UCSD-AML1 (cell line): ENCODE measurements around the gene IFNL1.
"Not testable (repeated sequence)": the region's sequence is repeated elsewhere in the genome, so short reads cannot be mapped to it uniquely, and the experiment has no call there.

ENCODE experiments used
- DNase-seq: peaks from one replicate; lab custom pipeline; 2025; ENCODE audit not compliant: unreplicated experiment; lab: John Stamatoyannopoulos, UW

IFNL1 gene

DNA sequence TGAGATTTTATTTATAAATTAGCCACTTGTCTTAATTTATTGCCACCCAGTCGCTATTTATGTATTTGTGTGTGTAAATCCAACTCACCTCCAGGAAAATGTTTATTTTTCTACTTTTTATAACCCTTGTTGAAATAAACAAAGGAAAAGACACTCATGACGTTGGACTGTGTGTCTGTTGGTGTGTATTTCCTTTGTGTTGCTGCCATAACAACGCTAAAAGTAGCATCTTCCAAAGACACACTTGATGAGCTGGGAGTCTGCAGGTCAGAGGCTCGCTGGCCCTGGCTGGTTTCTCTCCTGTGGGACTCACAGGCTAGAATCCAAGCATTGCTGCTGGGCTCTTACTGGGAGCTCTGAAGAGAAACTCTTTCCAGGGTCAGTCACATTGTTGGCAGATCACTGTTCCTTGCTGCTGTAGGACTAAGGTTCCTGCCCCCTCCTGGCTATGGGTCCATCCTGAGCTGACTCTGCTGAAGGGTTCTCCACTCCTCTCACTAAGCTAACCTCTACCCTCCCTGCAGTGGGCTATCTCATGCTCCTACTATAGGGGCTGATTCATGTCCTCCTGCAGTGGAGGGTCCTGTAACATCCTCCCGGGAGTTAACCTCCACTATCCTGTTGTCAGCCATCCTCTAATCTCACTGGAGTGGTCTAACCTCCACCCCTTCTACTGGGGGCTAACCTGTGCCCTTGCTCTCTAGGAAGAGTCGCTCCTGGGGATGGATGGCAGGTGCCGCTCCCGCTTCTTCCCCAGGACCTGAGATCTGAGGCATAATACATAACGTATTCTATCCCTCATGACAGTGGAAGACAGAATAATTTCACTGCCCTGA, 26.0 kb upstream of the IFNL1 start:
- DNase-seq, result no peak

DNA sequence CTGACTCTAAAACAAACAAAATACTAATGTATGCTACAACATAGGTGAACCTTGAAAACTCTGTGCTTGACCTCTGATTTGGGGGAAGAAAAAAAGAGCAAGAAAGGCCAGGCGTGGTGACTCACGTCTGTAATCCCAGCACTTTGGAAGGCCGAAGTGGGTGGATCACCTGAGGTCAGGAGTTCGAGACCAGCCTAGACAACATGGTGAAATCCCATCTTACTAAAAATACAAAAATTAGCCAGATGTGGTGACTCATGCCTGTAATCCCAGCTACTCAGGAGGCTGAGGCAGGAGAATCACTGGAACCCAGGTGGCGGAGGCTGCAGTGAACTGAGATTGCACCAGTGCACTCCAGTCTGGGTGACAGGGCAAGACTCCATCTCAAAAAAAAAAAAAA, 22.3 kb upstream of the IFNL1 start:
- DNase-seq, result not testable (repeated sequence)

DNA sequence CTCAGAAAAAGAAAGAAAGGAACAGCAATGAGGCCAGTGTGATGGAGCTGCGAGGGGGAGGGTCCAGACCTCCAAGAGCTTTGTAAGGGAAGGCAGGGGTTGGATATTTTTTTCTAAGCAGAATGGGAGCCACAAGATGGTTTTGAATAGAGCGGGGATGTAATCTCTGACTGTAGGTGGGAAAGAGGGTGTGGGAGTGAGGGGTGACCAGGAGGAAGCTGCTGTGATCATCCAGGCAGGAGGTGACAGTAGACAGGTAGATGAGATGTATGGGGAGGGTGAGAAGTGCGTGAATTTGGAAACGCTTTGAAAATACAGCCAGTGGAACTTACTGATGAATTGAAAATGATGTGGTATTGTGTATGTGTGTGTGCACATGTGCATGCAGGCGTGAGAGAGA, 20.6 kb upstream of the IFNL1 start:
- DNase-seq, result no peak

DNA sequence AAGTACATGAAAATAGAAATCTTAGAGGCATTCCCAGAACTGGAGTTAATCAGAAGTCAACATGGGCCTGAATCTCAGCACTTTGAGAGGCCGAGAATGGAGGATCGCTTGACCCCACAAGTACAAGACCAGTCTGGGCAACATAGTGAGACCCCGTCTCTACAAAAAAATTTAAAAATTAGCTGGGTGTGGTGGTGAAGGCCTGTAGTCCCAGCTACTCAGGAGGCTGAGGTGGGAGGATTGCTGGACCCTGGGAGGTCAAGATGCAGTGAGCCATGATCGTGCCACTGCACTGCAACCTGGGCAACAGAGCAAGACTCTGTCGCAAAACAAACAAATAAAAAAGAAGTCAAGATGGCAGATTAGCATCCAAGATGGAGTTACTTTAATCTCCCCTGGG, 19.5 kb upstream of the IFNL1 start:
- no peak for DNase-seq

DNA sequence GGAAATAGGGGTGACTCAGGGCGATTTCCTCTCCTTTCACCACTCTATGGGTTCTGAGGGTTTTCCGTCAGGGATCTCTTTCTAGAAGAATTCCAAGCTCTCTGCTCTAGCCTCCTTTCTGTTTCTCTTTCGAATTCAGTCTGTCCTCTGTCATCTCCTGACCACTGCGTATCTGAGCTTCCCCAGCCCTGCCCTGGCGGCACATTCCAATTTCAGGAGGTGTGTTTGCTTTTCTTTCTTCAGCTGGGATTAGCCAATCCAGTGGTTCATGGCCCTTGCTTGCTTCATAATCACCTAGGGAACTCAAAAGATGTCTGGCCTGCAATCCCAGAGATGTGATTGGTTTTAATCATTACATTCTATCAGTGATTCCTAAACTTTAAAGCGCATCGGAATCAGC, 18.6 kb upstream of the IFNL1 start:
- no peak for DNase-seq

- DNase-seq, result no peak
Observed at GRCh38 chr19:39282021-39282420, 14.2 kb upstream of the IFNL1 start.

- DNase-seq, result no peak
Observed at GRCh38 chr19:39284032-39284431, 12.2 kb upstream of the IFNL1 start.

GRCh38 chr19:39293394-39293793, 2.8 kb upstream of the IFNL1 start:
- DNase-seq, result no peak

GRCh38 chr19:39296906-39297305, 699 bp downstream of the IFNL1 start:
- DNase-seq, result no peak

GRCh38 chr19:39297931-39298634, 1.9 kb downstream of the IFNL1 start:
- peak; percentile 35 for DNase-seq

- no peak for DNase-seq
Observed at GRCh38 chr19:39299404-39299803, 3.2 kb downstream of the IFNL1 start.

GRCh38 chr19:39299832-39300231, 3.6 kb downstream of the IFNL1 start:
- no peak for DNase-seq

- no peak for DNase-seq
Observed at GRCh38 chr19:39301021-39301420, 4.8 kb downstream of the IFNL1 start.

DNA sequence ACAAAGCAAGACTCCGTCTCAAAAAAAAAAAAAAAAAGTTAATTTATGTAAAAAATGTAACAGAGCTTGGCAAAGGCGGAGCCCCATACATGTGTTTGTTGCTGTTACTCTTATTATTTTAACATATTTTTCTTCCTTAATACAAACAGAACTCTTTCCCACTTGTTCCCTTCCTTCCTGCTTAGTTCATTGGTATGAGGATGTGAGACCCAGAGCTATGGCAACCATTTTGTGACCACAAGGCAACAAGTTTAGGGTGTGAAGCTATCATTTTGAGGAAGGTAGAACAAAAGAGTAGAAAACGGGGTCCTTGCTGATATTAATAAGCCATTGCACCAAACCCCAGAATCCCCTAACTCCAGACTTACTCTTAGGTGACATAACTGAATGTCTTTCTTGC, 5.4 kb downstream of the IFNL1 start:
- DNase-seq, result no peak

DNA sequence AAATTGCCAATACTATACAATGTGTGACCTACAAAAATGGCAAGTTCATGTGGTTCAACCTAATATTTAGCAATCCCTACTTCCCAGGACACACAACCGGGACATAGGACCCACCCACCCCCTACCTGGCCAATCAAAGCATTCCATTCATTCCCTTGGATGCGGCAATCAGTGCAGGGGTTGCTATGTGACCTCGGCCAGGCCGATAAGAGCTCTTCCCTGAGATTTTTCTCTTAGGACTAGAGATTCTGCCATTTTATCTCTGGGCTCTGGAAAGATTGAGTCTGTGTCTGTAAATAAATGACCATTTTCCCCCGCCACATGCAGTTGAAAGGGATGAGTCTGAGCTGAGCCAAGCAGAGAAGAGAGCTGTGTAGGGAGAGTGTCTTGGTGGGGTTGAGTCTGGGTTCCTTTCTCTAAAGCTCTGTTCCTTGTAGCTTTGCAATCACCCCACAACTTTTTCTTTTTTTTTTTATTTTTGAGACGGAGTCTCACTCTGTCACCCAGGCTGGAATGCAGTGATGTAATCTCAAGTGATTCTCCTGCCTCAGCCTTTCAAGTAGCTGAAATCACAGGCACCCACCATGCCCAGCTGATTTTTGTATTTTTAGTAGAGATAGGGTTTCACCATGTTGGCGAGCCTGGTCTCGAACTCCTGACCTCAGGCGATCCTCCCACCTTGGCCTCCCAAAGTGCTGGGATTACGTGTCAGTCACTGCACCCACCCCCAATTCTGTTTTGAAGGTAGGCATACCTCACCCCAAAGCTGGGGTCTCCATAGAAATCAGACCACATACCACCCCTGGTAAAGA, 7.4 kb downstream of the IFNL1 start:
- no peak for DNase-seq

- DNase-seq, result no peak
Observed at GRCh38 chr19:39304185-39304513, 7.9 kb downstream of the IFNL1 start.

GRCh38 chr19:39304701-39305571, 8.7 kb downstream of the IFNL1 start:
- DNase-seq, result no peak

DNA sequence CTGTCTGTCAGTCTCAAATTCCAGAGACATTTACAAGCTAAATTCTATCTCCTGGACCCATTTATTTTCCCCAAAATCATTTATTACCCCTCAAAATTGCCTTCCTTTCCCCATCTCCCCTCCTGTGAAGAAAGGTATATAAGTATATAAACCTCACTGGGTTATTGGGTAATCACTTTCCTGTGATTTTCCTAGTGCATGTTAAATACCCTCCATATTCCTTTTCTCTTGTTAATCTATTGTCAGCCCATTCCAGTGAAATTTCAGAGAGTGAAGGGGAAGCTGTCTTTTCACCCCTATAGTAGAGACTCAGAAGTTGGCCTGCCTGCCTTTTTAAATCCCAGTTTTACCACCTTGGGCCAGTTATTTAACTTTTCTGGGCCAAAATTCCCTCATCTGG, 9.9 kb downstream of the IFNL1 start:
- no peak for DNase-seq

GRCh38 chr19:39307046-39307821, 11.0 kb downstream of the IFNL1 start:
- no peak for DNase-seq
